Thymus (tissue), 11 donors: Measurements from ENCODE around the gene VANGL1. TPM values are rescaled to one million over a fixed set of nuclear protein-coding genes. Genes with fewer than 3 reads are reported as not detected.
"Not testable (repeated sequence)": the region's sequence is repeated elsewhere in the genome, so short reads cannot be mapped to it uniquely, and the experiment has no call there.

Experiments used
- DNase-seq, 9 donors: peaks; one replicate each; pipeline ENCODE4 v3.0.0-alpha.2; 2013; ENCODE audit warnings: low spot score in 9 of 9, low read depth in 6 of 9, missing footprints in 1 of 9
- H3K27ac ChIP-seq, 2 donors: one replicate each; pipeline ENCODE4 v1.5.1; 2013; ENCODE audit warnings: control low read depth in 1 of 2, low read depth in 1 of 2, low read length in 1 of 2, mild to moderate bottlenecking in 1 of 2, moderate library complexity in 1 of 2
- H3K27me3 ChIP-seq, 2 donors: one replicate each; pipeline ENCODE4 v1.5.1; 2013; ENCODE audit warnings: low read length in 1 of 2; ENCODE audit not compliant: control insufficient read depth in 2 of 2, insufficient read depth in 1 of 2
- H3K36me3 ChIP-seq, 2 donors: one replicate each; pipeline ENCODE4 v1.5.1; 2013; ENCODE audit warnings: low read length in 1 of 2, mild to moderate bottlenecking in 1 of 2, moderate library complexity in 1 of 2; ENCODE audit not compliant: control insufficient read depth in 2 of 2, insufficient read depth in 2 of 2
- H3K4me1 ChIP-seq, 2 donors: one replicate each; pipeline ENCODE4 v1.5.1; 2013; ENCODE audit warnings: low read length in 2 of 2; ENCODE audit not compliant: control insufficient read depth in 2 of 2, insufficient read depth in 2 of 2
- H3K4me3 ChIP-seq, 2 donors: one replicate each; pipeline ENCODE4 v1.5.1; 2013; ENCODE audit warnings: low read length in 2 of 2, control low read depth in 1 of 2, mild to moderate bottlenecking in 1 of 2
- H3K9me3 ChIP-seq, 2 donors: one replicate each; pipeline ENCODE4 v1.5.1; 2013; ENCODE audit warnings: low read length in 1 of 2, mild to moderate bottlenecking in 1 of 2; ENCODE audit not compliant: control insufficient read depth in 2 of 2, insufficient read depth in 1 of 2
- WGBS: extraction: QIAGEN DNeasy Blood & Tissue Kit; methylation state at CpG from one replicate; pipeline ENCODE4 v1.1.7; 2013; 5-methylcytosine and 5-hydroxymethylcytosine counted together
- polyA plus RNA-seq: library from polyadenylated mRNA; stranded (reverse); fragments of 200-250 nt; gene quantifications from one replicate; pipeline ENCODE4 v1.2.3, GENCODE V29; 2013
- total RNA-seq: library from RNA; stranded (reverse); fragments of 120-200 nt; gene quantifications from one replicate; pipeline ENCODE4 v1.2.4, GENCODE V29; 2013
- donor health status: healthy.

Gene VANGL1
- total and polyA plus RNA-seq, 2 donors: 2.9 to 6.7 TPM

DNA sequence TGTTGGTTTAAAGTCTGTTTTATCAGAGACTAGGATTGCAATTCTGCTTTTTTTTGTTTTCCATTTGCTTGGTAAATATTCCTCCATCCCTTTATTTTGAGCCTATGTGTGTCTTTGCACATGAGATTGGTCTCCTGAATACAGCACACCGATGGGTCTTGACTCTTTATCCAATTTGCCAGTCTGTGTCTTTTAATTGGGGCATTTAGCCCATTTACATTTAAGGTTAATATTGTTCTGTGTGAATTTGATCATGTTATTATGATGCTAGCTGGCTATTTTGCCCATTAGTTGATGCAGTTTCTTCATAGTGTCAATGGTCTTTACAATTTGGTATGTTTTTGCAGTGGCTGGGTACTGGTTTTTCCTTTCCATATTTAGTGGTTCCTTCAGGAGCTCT, 4.5 kb upstream of the VANGL1 start:
- not testable (repeated sequence) for DNase-seq, H3K4me1 ChIP-seq, H3K36me3 ChIP-seq, H3K4me3 ChIP-seq, H3K27me3 ChIP-seq, H3K27ac ChIP-seq
- WGBS: 88% methylated on average over 1 of the region's 1 CpG
- peaks cover 6 to 22% of the 10 kb centered on the region in 2 donors for H3K9me3 ChIP-seq

DNA sequence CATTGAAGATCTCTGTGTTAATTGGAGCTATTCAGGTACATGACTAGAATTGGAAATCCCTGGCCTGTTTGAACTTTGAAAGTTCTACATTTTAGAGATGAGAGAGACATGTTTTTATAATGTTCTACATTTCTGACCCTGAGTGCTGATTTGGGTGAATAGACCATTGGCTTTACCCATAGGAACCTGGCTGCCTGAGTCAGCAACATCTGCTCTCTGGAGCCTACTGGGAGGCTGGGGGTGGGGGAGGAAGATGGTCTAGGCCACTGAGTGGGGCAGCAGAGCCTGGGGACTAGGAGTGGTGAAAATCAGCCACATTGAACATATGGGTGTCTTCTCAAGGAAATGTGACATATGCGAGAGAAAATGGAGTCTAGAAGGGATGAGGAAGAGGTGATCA, 1.4 kb upstream of the VANGL1 start:
- WGBS: 97% methylated on average over 1 of the region's 1 CpG
- no peak for DNase-seq
- H3K27ac ChIP-seq: no peak overlapping the region

DNA sequence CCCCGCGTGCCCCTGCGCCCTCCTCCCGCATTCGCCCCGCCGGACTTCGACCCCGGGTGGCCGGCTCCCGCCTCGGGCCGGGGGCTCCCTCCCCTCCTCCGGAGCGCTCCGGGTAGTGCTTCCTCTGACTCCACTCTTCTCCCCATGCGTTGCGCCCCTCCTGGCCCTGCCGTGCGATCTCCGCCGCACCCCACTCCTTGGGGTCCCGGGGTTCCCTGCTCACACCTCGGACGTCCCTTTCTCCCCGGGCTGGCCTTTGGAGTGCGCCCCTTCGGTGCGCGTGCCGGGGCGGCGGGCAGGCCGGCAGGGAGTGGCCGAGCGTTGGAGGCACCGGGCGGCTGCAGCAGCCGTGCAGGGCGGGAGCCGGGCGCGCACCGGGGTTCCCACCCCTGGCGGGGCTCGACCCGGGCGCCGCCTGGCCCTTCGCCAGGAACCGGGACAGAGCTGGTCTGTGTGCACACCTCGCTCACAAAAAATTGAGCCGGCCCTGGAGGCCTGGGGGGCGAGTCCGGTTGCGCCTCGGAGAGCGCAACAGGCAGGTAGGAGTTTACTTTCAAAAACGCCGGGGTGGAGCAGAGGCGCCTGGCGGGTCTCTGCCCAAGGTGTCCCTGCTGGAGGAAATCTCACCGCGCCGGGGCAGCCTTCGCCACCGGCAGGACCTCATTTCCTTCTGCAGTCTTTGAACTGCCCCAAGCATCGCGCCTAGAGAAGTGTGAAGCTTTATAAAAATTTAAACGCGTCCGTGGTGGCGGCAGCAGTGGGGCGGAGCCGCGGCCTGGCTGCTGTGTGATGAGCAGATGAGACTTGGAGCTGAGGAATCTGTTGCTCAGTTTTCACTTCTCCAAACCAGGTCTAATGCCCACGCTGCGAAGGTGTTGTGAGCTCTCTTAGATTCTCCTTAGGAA, 650 bp downstream of the VANGL1 start:
- no peaks in the 10 kb centered on the region for H3K36me3 ChIP-seq
- WGBS: under 1% methylated on average over 78 of the region's 78 CpGs
- H3K4me3 ChIP-seq: peak overlapping the region; percentile 76 to 87
- peaks cover 6 to 22% of the 10 kb centered on the region in 2 donors for H3K9me3 ChIP-seq
- peak in 2 of 9 donors; percentile 46 to 67 for DNase-seq
- H3K27ac ChIP-seq: peak overlapping the region in 1 of 2 donors; percentile 60
- H3K27me3 ChIP-seq: no peaks in the 10 kb centered on the region
- H3K4me1 ChIP-seq: peaks cover 11 to 14% of the 10 kb centered on the region in 2 donors

More for the DNA sequence above, 1.4 kb upstream of the VANGL1 start:
- H3K36me3 ChIP-seq: no peaks in the 10 kb centered on the region
- peaks cover 6 to 22% of the 10 kb centered on the region in 2 donors for H3K9me3 ChIP-seq
- H3K27me3 ChIP-seq: no peaks in the 10 kb centered on the region
- peaks cover 0 to 4% of the 10 kb centered on the region in 2 donors for H3K4me1 ChIP-seq
- H3K4me3 ChIP-seq: no peak overlapping the region

DNA sequence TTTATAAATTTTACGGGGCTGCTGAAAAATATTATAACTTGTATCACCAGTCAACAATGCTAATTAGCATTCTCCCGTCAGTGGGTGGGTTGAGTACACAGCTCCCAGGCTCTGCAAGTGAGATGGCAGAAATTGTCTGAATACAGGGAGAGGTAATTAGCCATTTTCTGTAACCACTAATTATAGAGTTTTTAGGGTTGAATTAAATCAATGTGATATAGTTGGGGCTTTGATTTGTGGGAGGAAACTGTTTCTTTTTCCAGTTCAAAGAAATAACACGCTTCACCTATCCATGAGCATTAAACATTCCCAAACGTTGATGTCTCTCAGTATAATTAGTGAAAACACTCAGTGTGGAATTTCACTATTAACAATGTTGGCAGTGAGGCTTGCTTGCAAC, 1.5 kb downstream of the VANGL1 start:
- no peaks in the 10 kb centered on the region for H3K36me3 ChIP-seq
- no peaks in the 10 kb centered on the region for H3K27me3 ChIP-seq
- no peak overlapping the region for H3K27ac ChIP-seq
- peaks cover 6 to 22% of the 10 kb centered on the region in 2 donors for H3K9me3 ChIP-seq
- H3K4me3 ChIP-seq: peak overlapping the region; percentile 76 to 87
- no peak for DNase-seq
- 74% methylated on average over 4 of the region's 4 CpGs for WGBS
- H3K4me1 ChIP-seq: peaks cover 19 to 22% of the 10 kb centered on the region in 2 donors

DNA sequence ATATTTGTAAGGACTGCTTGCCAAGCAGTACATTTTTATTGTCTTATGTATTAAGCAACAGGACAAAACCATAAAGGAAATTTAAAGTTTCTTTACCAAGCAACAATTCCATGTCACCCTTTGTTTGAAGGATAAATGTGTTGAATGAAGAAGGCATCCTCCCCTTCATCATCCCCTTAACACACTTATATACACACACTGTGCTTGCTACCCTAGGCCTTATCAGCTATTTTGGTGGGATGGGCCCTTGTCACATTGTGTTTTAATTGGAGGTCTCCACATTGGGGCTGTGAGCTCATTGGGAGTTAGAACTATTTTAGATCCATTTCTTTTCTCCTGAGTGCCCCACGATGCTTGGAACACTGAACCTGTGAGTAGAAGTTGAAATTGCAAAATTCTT, 1.9 kb downstream of the VANGL1 start:
- H3K27ac ChIP-seq: no peak overlapping the region
- H3K4me1 ChIP-seq: peaks cover 24 to 26% of the 10 kb centered on the region in 2 donors
- no peak for DNase-seq
- no peak overlapping the region for H3K4me3 ChIP-seq
- WGBS: 89% methylated on average over 1 of the region's 1 CpG
- no peaks in the 10 kb centered on the region for H3K36me3 ChIP-seq
- H3K9me3 ChIP-seq: peaks cover 5 to 20% of the 10 kb centered on the region in 2 donors
- no peaks in the 10 kb centered on the region for H3K27me3 ChIP-seq

DNA sequence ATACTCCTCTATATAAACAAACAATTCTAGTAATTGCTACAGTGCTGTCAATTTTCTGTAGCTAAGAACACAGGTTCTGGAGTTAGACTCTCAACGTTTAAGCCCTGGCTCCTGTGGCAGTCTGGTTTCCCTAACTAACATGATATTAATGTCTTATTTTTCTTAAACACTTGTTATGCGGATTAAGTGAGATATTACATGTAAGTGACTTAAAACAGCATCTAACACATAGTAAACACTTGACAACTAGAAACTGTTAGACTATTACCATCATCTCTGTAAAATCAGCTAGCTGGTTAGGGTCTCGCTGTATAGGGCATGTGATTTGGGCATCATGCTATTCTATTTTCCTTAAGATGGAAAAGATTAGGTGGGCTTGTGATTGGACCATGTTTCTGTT, 2.3 kb downstream of the VANGL1 start:
- no peaks in the 10 kb centered on the region for H3K36me3 ChIP-seq
- no peak for DNase-seq
- H3K4me3 ChIP-seq: no peak overlapping the region
- H3K27me3 ChIP-seq: no peaks in the 10 kb centered on the region
- H3K27ac ChIP-seq: no peak overlapping the region
- WGBS: 91% methylated on average over 3 of the region's 3 CpGs
- H3K4me1 ChIP-seq: peaks cover 28 to 29% of the 10 kb centered on the region in 2 donors
- peaks cover under 1 to 16% of the 10 kb centered on the region in 2 donors for H3K9me3 ChIP-seq

DNA sequence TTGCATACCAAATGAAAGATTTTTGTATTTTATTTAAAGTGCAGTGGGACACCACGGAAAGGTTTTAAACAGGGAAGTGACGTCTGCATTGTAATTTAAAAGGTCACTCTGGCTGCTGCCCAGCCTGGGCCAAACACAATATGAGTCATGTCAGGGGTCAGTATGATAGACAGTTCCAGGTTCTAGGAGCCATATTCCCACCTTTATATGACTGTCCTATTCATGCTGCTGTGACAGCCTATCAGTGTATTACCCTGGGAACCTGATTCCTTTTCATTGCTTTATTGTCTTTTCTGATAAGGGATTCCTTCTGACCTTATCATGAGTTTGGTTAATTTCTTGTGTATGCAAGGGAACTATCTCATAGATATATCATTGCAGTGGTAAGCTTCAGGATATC, 5.3 kb downstream of the VANGL1 start:
- H3K4me3 ChIP-seq: no peak overlapping the region

DNA sequence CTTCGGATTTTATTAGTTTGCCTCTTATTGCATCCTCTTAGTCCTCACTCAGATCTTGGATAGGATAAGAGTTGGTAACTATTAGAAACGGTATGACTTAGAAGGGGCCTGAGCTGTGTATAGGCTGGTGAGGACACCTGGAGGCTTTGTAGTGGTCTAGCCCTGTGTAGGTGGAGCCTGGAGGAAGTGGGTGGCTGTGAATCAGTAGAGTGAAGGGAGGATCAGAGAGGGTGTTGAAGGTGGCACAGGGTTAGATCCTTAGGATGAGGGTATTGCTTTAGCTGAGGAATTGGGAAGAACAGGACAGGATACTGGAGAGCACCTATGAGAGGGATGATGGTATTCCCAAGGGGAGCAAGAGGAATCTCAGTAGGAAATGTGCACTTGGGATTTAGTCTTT, 5.7 kb downstream of the VANGL1 start:
- H3K4me1 ChIP-seq: peaks cover 36 to 44% of the 10 kb centered on the region in 2 donors
- WGBS: 11% methylated on average over 2 of the region's 2 CpGs

More for the DNA sequence above, 5.3 kb downstream of the VANGL1 start:
- Histone ChIP-seq H3K36me3 (peaks cover 0 to 3% of the 10 kb centered on the region in 2 donors), H3K9me3 (no peaks in the 10 kb centered on the region), H3K27me3 (no peaks in the 10 kb centered on the region), H3K27ac (peak overlapping the region in 1 of 2 donors; percentile 53), H3K4me1 (peaks cover 36 to 44% of the 10 kb centered on the region in 2 donors)
- 82% methylated on average over 2 of the region's 2 CpGs for WGBS
- no peak for DNase-seq

DNA sequence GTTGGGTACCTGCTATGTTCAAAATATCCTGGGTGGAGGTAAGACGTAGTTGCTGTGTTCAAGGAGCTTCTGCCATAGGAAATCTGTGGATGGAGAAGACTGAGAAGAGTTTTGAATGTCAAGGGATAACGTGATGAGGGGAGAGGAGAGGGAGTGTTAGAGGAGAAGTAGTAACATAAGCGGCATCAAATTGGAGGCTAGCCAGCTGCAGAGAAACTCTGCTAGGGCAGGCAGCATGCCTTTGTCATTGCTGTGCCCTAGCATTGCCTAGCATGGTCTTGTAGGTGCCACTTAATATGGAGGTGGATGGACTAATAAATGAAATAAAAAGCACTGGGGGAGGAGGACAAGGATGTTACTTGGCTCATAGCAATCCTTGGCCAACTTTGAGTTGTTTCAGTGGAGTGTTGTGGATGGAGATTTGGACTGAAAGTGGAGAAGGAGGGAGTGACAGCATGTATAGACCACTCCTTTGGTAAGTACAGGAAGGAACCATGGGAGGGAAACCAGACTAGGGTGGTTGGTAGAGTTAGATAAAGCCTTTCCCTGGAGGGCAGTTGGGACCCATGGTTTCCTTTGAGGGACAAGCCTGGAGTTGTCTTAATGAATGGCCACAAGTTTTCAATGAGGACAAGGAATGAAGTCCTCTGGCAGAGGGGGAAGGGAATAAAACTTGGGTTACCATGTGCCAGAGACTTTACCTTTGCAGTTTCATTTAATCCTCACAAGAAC, 6.3 kb downstream of the VANGL1 start:
- Histone ChIP-seq H3K36me3 (peaks cover 0 to 7% of the 10 kb centered on the region in 2 donors), H3K27ac (peak overlapping the region; percentile 2 to 46), H3K9me3 (no peaks in the 10 kb centered on the region), H3K4me1 (peaks cover 33 to 44% of the 10 kb centered on the region in 2 donors), H3K4me3 (no peak overlapping the region), H3K27me3 (no peaks in the 10 kb centered on the region)
- peak in 1 of 9 donors; percentile 37 for DNase-seq
- 55% methylated on average over 3 of the region's 3 CpGs for WGBS

More for the DNA sequence above, 5.7 kb downstream of the VANGL1 start:
- no peak overlapping the region for H3K4me3 ChIP-seq
- DNase-seq: peak in 7 of 9 donors; percentile 40 to 88 (median 75)
- H3K27ac ChIP-seq: peak overlapping the region; percentile 25 to 53
- no peaks in the 10 kb centered on the region for H3K9me3 ChIP-seq
- no peaks in the 10 kb centered on the region for H3K27me3 ChIP-seq
- H3K36me3 ChIP-seq: peaks cover 0 to 6% of the 10 kb centered on the region in 2 donors
